ENCODE results near the gene HDLBP.

GRCh38 chr2:241224018-241224850 lies 91.2 kb downstream of the HDLBP start:
- TF ChIP-seq, protein P1, sequence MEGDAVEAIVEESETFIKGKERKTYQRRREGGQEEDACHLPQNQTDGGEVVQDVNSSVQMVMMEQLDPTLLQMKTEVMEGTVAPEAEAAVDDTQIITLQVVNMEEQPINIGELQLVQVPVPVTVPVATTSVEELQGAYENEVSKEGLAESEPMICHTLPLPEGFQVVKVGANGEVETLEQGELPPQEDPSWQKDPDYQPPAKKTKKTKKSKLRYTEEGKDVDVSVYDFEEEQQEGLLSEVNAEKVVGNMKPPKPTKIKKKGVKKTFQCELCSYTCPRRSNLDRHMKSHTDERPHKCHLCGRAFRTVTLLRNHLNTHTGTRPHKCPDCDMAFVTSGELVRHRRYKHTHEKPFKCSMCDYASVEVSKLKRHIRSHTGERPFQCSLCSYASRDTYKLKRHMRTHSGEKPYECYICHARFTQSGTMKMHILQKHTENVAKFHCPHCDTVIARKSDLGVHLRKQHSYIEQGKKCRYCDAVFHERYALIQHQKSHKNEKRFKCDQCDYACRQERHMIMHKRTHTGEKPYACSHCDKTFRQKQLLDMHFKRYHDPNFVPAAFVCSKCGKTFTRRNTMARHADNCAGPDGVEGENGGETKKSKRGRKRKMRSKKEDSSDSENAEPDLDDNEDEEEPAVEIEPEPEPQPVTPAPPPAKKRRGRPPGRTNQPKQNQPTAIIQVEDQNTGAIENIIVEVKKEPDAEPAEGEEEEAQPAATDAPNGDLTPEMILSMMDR (IDR thresholded peaks at IDR 0.05; ENCODE audit: insufficient read depth, low read depth, low read length) = no peak
- TF ChIP-seq EZH2 (IDR thresholded peaks at IDR 0.05; ENCODE audit: insufficient read depth, low read length) = no peak

Data from astrocyte (in vitro differentiated cells and primary cell).